Esophagus muscularis mucosa (tissue), 4 donors: ENCODE data around the gene PGAM1.

Experiments used
- CTCF ChIP-seq, 3 experiments: fragments of 200-600 bp in 2 of 3; fragments of 450-650 bp in 1 of 3; sonication (generic) in 2 of 3; IDR thresholded peaks; one replicate each; pipeline ENCODE4 v1.5.1; 2017 to 2019; ENCODE audit warnings: antibody characterized with exemption in 3 of 3, mild to moderate bottlenecking in 2 of 3, moderate library complexity in 1 of 3
- EP300 ChIP-seq: sonication (generic); formaldehyde crosslinking; IDR thresholded peaks from one replicate; pipeline ENCODE4 v1.6.1; 2017; ENCODE audit warnings: antibody characterized with exemption
- POLR2A ChIP-seq: fragments of 450-650 bp; IDR thresholded peaks from one replicate; pipeline ENCODE4 v1.6.1; 2017; ENCODE audit warnings: antibody characterized with exemption, moderate library complexity, mild to moderate bottlenecking, low read depth

DNA sequence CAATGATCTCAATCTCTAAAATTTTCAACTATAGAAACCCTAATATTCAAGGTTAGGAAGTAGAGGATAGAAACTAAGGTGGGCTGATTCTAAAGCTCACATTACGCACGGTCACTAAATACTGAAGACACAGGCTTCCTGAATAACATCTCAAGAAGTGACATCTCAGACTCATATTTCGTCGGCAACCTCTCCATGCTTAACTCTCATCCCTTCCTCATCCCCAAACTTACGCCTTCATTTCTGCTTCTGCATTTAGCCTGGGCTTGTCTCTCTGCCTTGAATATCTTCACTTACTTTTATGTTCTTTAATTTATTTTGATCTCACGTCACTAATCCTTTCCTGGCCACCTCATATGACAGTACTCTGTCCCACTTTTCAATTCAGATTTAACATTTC lies 9.2 kb downstream of the PGAM1 start:
- TF ChIP-seq CTCF (IDR thresholded peaks at IDR 0.05) (no peak), POLR2A (no peak), EP300 (no peak)
